Stromal cell of bone marrow (primary cell): ENCODE measurements around the gene DOCK11.

Experiments
- DNase-seq: peaks from one replicate; pipeline ENCODE4 v3.0.0-alpha.2; 2012; ENCODE audit warnings: low read depth

DOCK11 gene

GRCh38 chrX:118530219-118530911 lies 34.8 kb downstream of the DOCK11 start:
- DNase-seq = peak; percentile 52

- no peak for DNase-seq
Observed at GRCh38 chrX:118534716-118535493, 39.3 kb downstream of the DOCK11 start.

- DNase-seq = no peak
Observed at GRCh38 chrX:118536204-118536603, 40.6 kb downstream of the DOCK11 start.

GRCh38 chrX:118536687-118537461 lies 41.3 kb downstream of the DOCK11 start:
- DNase-seq = no peak

GRCh38 chrX:118538386-118538785 lies 42.8 kb downstream of the DOCK11 start:
- no peak for DNase-seq

- DNase-seq = no peak
Observed at GRCh38 chrX:118540342-118540741, 44.7 kb downstream of the DOCK11 start.

- no peak for DNase-seq
Observed at GRCh38 chrX:118541482-118541881, 45.9 kb downstream of the DOCK11 start.

- no peak for DNase-seq
Observed at GRCh38 chrX:118545510-118545909, 49.9 kb downstream of the DOCK11 start.

GRCh38 chrX:118548841-118549240 lies 53.2 kb downstream of the DOCK11 start:
- DNase-seq = no peak

GRCh38 chrX:118550792-118551191 lies 55.2 kb downstream of the DOCK11 start:
- DNase-seq = no peak

- DNase-seq = no peak
Observed at GRCh38 chrX:118551426-118551825, 55.8 kb downstream of the DOCK11 start.

- DNase-seq = peak; percentile 72
Observed at GRCh38 chrX:118552121-118552900, 56.7 kb downstream of the DOCK11 start.

- no peak for DNase-seq
Observed at GRCh38 chrX:118553042-118553710, 57.6 kb downstream of the DOCK11 start.

GRCh38 chrX:118554511-118554910 lies 58.9 kb downstream of the DOCK11 start:
- DNase-seq = no peak

- DNase-seq = no peak
Observed at GRCh38 chrX:118558926-118559325, 63.3 kb downstream of the DOCK11 start.

- no peak for DNase-seq
Observed at GRCh38 chrX:118560489-118560888, 64.9 kb downstream of the DOCK11 start.

- no peak for DNase-seq
Observed at GRCh38 chrX:118562582-118563164, 67.1 kb downstream of the DOCK11 start.

- no peak for DNase-seq
Observed at GRCh38 chrX:118564498-118564897, 68.9 kb downstream of the DOCK11 start.

GRCh38 chrX:118565853-118566252 lies 70.2 kb downstream of the DOCK11 start:
- no peak for DNase-seq

- DNase-seq = no peak
Observed at GRCh38 chrX:118566359-118566758, 70.7 kb downstream of the DOCK11 start.

GRCh38 chrX:118569676-118570075 lies 74.1 kb downstream of the DOCK11 start:
- no peak for DNase-seq
